Stimulated activated CD4-positive, alpha-beta T cell treated with anti-CD3 and anti-CD28 coated beads, Interleukin-1b, Interleukin-23, amount 100 ng/mL, for 4 hours (primary cell): ENCODE measurements around the gene GPN2.
A peak's percentile ranks its signal among the peaks of the same experiment; 100 is the strongest.

Experiments
- DNase-seq, 2 donors: peaks; one replicate each; pipeline ENCODE4 v3.0.0-alpha.2; 2020; ENCODE audit warnings: low read depth in 2 of 2

The GPN2 gene

GRCh38 chr1:26831546-26832248, 58.4 kb downstream of the GPN2 start:
- no peak for DNase-seq

DNA sequence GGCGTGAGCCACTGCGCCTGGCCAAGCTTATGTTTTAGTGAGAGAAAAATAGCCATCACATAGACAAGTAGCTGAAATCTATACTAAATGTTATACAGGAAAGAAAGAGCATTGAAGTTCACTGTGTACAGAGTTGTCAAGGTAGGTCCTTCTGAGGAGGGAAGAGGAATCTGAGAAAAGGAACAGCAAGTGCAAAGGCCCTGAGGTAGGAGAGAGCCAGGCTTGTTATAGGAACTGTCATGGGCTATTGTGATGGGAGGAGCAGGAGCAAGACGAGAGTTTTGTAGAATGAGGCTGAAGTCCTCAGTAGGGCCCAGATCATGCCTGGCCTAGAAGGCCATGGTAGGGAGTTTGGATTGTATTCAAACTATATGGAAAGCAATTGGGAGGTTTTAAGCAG, 59.0 kb downstream of the GPN2 start:
- no peak for DNase-seq

DNA sequence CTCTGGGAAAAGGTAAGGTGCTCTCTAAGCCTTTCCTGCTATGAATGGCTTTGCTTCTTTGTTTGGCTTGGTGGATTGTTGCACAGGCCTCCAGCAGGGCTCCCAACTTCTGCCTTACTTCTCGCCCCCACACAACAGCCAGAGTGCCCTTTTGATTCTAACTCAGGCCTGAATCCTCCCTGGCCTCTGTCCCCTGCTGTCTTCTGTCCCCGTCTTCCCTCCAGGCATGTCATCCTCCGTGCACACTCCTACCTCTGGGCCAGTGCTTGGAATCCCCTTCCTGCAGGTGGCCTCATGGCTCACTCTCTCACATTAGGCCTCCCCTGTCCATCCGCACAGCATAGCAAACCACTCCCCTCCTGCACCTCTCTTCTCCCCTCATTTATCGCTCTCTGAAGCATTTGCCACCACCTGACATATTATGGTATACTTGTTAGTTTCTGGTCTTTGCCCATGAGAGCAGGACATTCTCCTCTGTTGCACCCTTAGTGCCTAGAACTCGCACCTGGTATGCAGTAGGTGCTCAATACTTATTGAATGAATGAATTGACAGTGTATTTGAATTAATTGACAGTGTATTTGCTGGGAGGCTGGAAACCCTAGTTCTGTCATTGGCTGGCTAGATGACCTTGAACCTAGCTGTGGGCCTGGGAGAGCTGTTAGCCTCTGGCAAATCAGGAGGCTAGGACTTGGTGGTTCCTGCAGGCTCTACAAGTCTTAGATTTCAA, 60.7 kb downstream of the GPN2 start:
- no peak for DNase-seq

DNA sequence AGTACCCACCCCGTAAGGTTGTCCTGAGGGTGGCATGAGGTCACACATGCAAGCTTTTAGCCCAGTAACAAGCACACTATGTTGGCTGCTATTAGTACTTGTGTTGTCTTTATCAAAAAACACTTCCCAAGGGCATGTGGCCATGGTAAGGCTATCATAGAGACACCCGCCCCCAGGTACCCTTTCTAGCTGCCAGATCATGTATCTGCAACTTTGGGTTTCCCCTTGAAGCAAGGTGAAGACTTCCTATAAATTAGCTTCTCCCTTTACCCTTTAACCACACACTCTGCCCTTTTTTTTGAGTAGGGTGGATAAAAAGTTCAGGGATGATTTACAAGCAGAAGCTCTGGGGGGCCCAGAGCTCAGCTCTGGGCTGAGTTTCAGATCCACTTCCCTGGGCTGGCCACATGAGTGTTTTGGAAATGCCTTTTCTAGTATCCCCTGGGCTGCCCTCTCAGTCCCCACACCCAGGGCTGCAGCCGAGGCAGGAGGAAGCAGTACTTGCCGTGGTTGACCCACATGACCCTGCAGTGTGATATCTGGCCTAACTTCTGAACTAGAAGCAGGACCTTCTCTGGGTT, 61.6 kb downstream of the GPN2 start:
- DNase-seq: peak in 1 of 2 donors; percentile 24

GRCh38 chr1:26827663-26828062, 62.4 kb downstream of the GPN2 start:
- DNase-seq: no peak

- DNase-seq: no peak
Measured at GRCh38 chr1:26827106-26827604, 62.9 kb downstream of the GPN2 start.

- peak; percentile 54 to 72 for DNase-seq
Measured at GRCh38 chr1:26826261-26827105, 63.6 kb downstream of the GPN2 start, which contains the start of gene ZDHHC18. TSS of gene ZDHHC18 (plus strand) at chr1:26826688. CDS start at chr1:26826805, 117 bp downstream.
